ENCODE data around the gene LILRB5.
"Not testable (repeated sequence)": the region's sequence is repeated elsewhere in the genome, so short reads cannot be mapped to it uniquely, and the experiment has no call there.

Gene LILRB5

GRCh38 chr19:54257116-54257480, at the start of gene LILRB5:
TSS of gene LILRB5 (minus strand) at chr19:54257273. CDS start at chr19:54257193, 80 bp downstream.
- no peak within 1 kb of the TSS for H3K4me3 Mint-ChIP-seq
- H3K4me1 Mint-ChIP-seq: no peaks in the 10 kb centered on the region
- ATAC-seq (replicated peaks) (no peak), DNase-seq (no peak)
- peaks cover 39 to 69% of the 10 kb centered on the region in 2 donors for H3K27me3 Mint-ChIP-seq
- no peaks in the 10 kb centered on the region for H3K36me3 Mint-ChIP-seq
- H3K9me3 Mint-ChIP-seq: no peaks in the 10 kb centered on the region
- H3K27ac Mint-ChIP-seq: no peak within 1 kb of the TSS

- H3K27ac Mint-ChIP-seq: no peak overlapping the region
- peaks cover 5 to 8% of the 10 kb centered on the region in 2 donors for H3K4me1 Mint-ChIP-seq
- DNase-seq (no peak), ATAC-seq (replicated peaks) (no peak)
- peaks cover 60 to 83% of the 10 kb centered on the region in 2 donors for H3K27me3 Mint-ChIP-seq
- H3K4me3 Mint-ChIP-seq: no peak overlapping the region
- peaks cover 1 to 4% of the 10 kb centered on the region in 2 donors for H3K9me3 Mint-ChIP-seq
- H3K36me3 Mint-ChIP-seq: no peaks in the 10 kb centered on the region
Measured at GRCh38 chr19:54305141-54305540, 48.1 kb upstream of the LILRB5 start.

GRCh38 chr19:54302257-54302656, 45.2 kb upstream of the LILRB5 start:
- H3K4me3 Mint-ChIP-seq: no peak overlapping the region
- peaks cover 70 to 92% of the 10 kb centered on the region in 2 donors for H3K27me3 Mint-ChIP-seq
- ATAC-seq (replicated peaks) (no peak), DNase-seq (no peak)
- H3K9me3 Mint-ChIP-seq: peaks cover 1 to 4% of the 10 kb centered on the region in 2 donors
- H3K27ac Mint-ChIP-seq: no peak overlapping the region
- peaks cover 12 to 21% of the 10 kb centered on the region in 2 donors for H3K4me1 Mint-ChIP-seq
- H3K36me3 Mint-ChIP-seq: no peaks in the 10 kb centered on the region

GRCh38 chr19:54299515-54299914, 42.4 kb upstream of the LILRB5 start:
- Mint-ChIP-seq H3K27ac (no peak overlapping the region), H3K27me3 (peaks cover 48 to 74% of the 10 kb centered on the region in 2 donors), H3K36me3 (peaks cover 0 to under 1% of the 10 kb centered on the region in 2 donors), H3K4me1 (peaks cover 7 to 14% of the 10 kb centered on the region in 2 donors), H3K4me3 (no peak overlapping the region), H3K9me3 (no peaks in the 10 kb centered on the region)
- ATAC-seq (replicated peaks): no peak
- no peak for DNase-seq

GRCh38 chr19:54299126-54299498, 42.0 kb upstream of the LILRB5 start:
- H3K9me3 Mint-ChIP-seq: no peaks in the 10 kb centered on the region
- H3K36me3 Mint-ChIP-seq: peaks cover 0 to 3% of the 10 kb centered on the region in 2 donors
- H3K4me1 Mint-ChIP-seq: peaks cover 7 to 13% of the 10 kb centered on the region in 2 donors
- ATAC-seq (replicated peaks): no peak
- peaks cover 52 to 74% of the 10 kb centered on the region in 2 donors for H3K27me3 Mint-ChIP-seq
- H3K4me3 Mint-ChIP-seq: no peak overlapping the region
- no peak overlapping the region for H3K27ac Mint-ChIP-seq
- DNase-seq: no peak

- H3K27ac Mint-ChIP-seq: no peak overlapping the region
- no peak overlapping the region for H3K4me3 Mint-ChIP-seq
Measured at GRCh38 chr19:54298357-54299125, 41.5 kb upstream of the LILRB5 start.

GRCh38 chr19:54297759-54298305, 40.8 kb upstream of the LILRB5 start:
- Mint-ChIP-seq H3K36me3 (peaks cover 0 to 3% of the 10 kb centered on the region in 2 donors), H3K27ac (no peak overlapping the region), H3K9me3 (peaks cover 0 to 5% of the 10 kb centered on the region in 2 donors), H3K27me3 (peaks cover 59 to 74% of the 10 kb centered on the region in 2 donors), H3K4me3 (no peak overlapping the region), H3K4me1 (peaks cover 7 to 13% of the 10 kb centered on the region in 2 donors)
- ATAC-seq (replicated peaks) (peak; percentile 57 to 77), DNase-seq (no peak)

More at GRCh38 chr19:54298357-54299125, 41.5 kb upstream of the LILRB5 start:
- Mint-ChIP-seq H3K36me3 (peaks cover 0 to 3% of the 10 kb centered on the region in 2 donors), H3K27me3 (peaks cover 57 to 74% of the 10 kb centered on the region in 2 donors), H3K4me1 (peaks cover 7 to 13% of the 10 kb centered on the region in 2 donors), H3K9me3 (peaks cover 0 to under 1% of the 10 kb centered on the region in 2 donors)
- peak in 1 of 2 donors; percentile 45 for ATAC-seq (replicated peaks)
- DNase-seq: no peak

GRCh38 chr19:54294539-54294938, 37.5 kb upstream of the LILRB5 start:
- DNase-seq: no peak
- no peak overlapping the region for H3K4me3 Mint-ChIP-seq
- ATAC-seq (replicated peaks): no peak

GRCh38 chr19:54289160-54289559, 32.1 kb upstream of the LILRB5 start:
- Mint-ChIP-seq H3K4me1 (peaks cover 42 to 63% of the 10 kb centered on the region in 2 donors), H3K4me3 (peak overlapping the region in 1 of 2 donors; percentile 0), H3K27me3 (peaks cover 44 to 60% of the 10 kb centered on the region in 2 donors), H3K27ac (peak overlapping the region; percentile 4)
- H3K9me3 Mint-ChIP-seq, DNase-seq, H3K36me3 Mint-ChIP-seq: not testable (repeated sequence)
- peak; percentile 28 to 43 for ATAC-seq (replicated peaks)

More at GRCh38 chr19:54294539-54294938, 37.5 kb upstream of the LILRB5 start:
- peaks cover 18 to 27% of the 10 kb centered on the region in 2 donors for H3K4me1 Mint-ChIP-seq
- peaks cover 44 to 58% of the 10 kb centered on the region in 2 donors for H3K27me3 Mint-ChIP-seq
- no peak overlapping the region for H3K27ac Mint-ChIP-seq
- peaks cover 0 to 5% of the 10 kb centered on the region in 2 donors for H3K9me3 Mint-ChIP-seq
- H3K36me3 Mint-ChIP-seq: peaks cover 0 to 3% of the 10 kb centered on the region in 2 donors

GRCh38 chr19:54287456-54287855, 30.4 kb upstream of the LILRB5 start:
- peaks cover 54 to 80% of the 10 kb centered on the region in 2 donors for H3K4me1 Mint-ChIP-seq
- H3K4me3 Mint-ChIP-seq: no peak overlapping the region
- peaks cover 28 to 43% of the 10 kb centered on the region in 2 donors for H3K27me3 Mint-ChIP-seq
- H3K27ac Mint-ChIP-seq: no peak overlapping the region
- no peaks in the 10 kb centered on the region for H3K36me3 Mint-ChIP-seq
- no peak for ATAC-seq (replicated peaks)
- DNase-seq: no peak
- H3K9me3 Mint-ChIP-seq: no peaks in the 10 kb centered on the region

GRCh38 chr19:54286283-54286682, 29.2 kb upstream of the LILRB5 start:
- not testable (repeated sequence) for H3K36me3 Mint-ChIP-seq, DNase-seq, H3K9me3 Mint-ChIP-seq
- H3K4me3 Mint-ChIP-seq: peak overlapping the region in 1 of 2 donors; percentile 75
- H3K4me1 Mint-ChIP-seq: peaks cover 61 to 92% of the 10 kb centered on the region in 2 donors
- peak; percentile 48 to 55 for ATAC-seq (replicated peaks)
- H3K27ac Mint-ChIP-seq: peak overlapping the region; percentile 94
- peaks cover 22 to 38% of the 10 kb centered on the region in 2 donors for H3K27me3 Mint-ChIP-seq

GRCh38 chr19:54285427-54286056, 28.5 kb upstream of the LILRB5 start:
- Mint-ChIP-seq H3K27me3 (peaks cover 26 to 40% of the 10 kb centered on the region in 2 donors), H3K4me1 (peaks cover 66 to 95% of the 10 kb centered on the region in 2 donors), H3K4me3 (peak overlapping the region in 1 of 2 donors; percentile 4), H3K27ac (peak overlapping the region; percentile 94)
- not testable (repeated sequence) for H3K36me3 Mint-ChIP-seq, H3K9me3 Mint-ChIP-seq
- ATAC-seq (replicated peaks) (peak; percentile 74 to 83), DNase-seq (peak; percentile 63)

- peaks cover 56 to 86% of the 10 kb centered on the region in 2 donors for H3K4me1 Mint-ChIP-seq
- no peaks in the 10 kb centered on the region for H3K9me3 Mint-ChIP-seq
- peak; percentile 22 to 26 for ATAC-seq (replicated peaks)
- no peak overlapping the region for H3K4me3 Mint-ChIP-seq
- peak overlapping the region; percentile 48 for H3K27ac Mint-ChIP-seq
- peaks cover 43 to 55% of the 10 kb centered on the region in 2 donors for H3K27me3 Mint-ChIP-seq
- no peaks in the 10 kb centered on the region for H3K36me3 Mint-ChIP-seq
- no peak for DNase-seq
Measured at GRCh38 chr19:54282686-54283470, 25.8 kb upstream of the LILRB5 start.

GRCh38 chr19:54281729-54282075, 24.6 kb upstream of the LILRB5 start:
- not testable (repeated sequence) for ATAC-seq (replicated peaks); H3K36me3 Mint-ChIP-seq; H3K4me3 Mint-ChIP-seq; H3K9me3 Mint-ChIP-seq; H3K27ac Mint-ChIP-seq; DNase-seq
- Mint-ChIP-seq H3K27me3 (peaks cover 32 to 50% of the 10 kb centered on the region in 2 donors), H3K4me1 (peaks cover 50 to 76% of the 10 kb centered on the region in 2 donors)
